ENCODE data around the gene AADACL2.
"Not testable (repeated sequence)": the region's sequence is repeated elsewhere in the genome, so short reads cannot be mapped to it uniquely, and the experiment has no call there.

The AADACL2 gene

DNA sequence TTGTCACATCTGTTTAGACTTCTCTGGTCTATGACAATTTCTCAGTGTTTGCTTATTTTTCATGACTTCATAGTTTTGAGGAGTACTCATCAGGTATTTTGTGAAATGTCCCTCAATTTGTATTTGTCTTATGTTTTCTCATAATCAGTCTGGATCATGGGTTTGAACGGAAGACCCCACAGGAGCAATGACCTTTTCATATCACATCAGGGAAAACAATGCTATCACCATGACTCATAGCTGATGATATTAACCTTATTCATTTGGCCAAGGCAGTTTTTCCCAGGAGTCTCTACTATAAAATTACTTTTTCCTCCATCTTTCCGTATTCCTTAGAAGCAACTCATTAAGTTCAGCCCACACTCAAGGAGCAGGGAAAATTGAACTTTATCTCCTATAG, 32.7 kb downstream of the AADACL2 start:
- no peak for DNase-seq

DNA sequence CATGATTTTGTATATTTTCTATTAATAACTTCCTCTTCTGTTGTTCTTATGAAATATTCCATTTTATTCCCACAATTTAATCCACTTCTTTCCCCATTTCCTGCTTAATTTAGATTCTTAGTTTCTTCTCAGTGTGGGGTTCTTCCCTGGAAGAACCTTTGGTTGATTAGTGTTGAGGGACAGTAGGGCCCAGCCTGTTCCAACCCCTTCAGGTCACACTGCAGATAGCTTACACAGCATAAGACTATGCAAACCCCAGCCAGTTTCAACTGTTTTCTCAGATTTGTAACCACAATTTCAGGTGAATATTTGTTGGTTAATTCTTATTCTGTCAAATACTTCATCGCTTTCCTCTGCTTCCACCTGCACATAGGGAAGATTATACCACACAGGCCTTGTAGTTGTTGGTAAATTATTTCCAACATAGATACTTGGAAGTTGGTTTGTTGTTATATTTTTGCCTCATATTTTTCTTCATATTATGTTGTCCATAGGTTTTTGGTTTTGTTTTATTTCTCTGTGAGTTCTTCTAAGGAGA, 34.7 kb downstream of the AADACL2 start:
- no peak for DNase-seq

DNA sequence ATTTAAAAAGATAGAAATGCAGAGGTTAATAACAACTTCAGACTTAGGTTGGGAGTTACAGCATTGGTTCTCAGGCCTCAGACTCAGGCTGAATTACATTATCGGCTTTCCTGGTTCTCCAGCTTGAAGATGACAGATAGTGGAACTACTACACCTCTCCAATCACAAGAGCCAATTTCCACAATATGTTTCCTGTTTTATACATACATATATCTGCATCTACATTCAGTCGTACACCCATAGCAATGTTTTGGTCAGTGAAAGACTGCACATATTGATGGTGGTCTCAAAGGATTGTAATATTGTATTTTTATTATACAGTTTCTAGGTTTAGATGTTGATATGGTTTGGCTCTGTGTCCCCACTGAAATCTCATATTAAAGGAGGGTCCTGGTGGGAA, 35.4 kb downstream of the AADACL2 start:
- DNase-seq = no peak

DNA sequence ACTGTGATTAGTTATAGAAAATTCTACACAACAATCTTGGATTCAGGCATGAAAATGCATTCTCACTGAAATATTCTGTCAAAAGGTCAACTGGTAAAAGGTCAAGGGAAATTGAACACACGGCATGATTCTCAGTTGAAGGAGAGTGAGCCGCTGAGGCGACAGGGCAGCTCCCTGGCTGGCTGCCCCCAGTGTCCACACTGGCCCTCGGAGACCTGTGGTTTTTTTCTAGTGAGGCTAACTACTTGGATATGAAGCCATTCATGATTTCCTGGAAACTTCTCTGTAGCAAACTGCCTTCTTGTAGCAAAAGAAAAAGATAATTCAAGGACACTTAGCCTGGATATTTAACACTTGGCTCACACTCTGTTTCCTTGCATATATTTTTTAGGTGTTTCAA, 37.2 kb downstream of the AADACL2 start:
- no peak for DNase-seq

DNA sequence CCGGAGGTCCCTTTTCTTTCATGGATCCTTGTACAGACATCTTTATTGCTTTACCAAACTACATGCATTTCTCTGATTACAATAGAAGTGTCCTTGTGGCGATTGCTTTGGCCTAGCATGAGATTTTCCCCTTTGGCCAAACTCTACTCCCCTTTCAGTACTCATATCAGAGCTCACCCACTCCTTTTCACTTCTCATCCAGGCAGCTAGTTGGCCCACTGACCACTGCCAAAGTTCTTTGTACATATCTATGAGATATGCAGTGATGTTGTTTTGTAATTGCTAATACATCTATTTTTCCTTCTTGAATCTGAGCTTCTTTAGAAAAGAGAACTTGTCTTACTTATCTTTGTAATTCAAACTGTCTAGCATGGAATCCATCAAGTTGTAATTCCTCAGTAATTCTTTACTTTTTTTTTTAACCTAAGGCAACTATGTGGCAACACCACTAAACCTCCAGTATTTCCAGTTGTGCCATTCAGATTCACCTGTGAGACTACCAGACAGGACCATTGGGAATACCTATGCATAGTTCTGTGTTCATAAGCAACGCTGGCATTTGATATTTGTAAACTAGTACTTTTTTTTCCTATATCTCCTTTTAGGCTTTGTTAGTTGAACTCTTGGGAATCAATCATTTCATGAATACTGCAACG, 39.2 kb downstream of the AADACL2 start:
- DNase-seq = no peak

DNA sequence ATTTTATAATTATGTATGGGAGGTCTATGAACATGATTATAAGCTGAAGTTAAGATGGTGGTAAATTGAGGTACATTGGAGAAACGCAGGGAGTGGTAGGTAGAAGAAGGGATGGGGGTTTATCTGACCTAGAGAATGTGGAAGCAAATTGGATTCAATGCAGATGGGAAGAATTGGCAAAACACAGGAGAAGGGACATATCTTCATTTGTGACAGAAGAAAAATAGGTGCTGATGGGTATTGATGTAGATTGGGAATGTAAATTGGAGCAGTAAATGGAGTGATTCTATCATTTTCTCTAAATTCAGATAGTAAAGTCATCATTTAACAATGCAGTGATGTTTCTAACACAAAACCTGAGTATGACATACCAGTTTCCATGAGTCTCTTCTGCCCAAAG, 40.5 kb downstream of the AADACL2 start:
- no peak for DNase-seq

DNA sequence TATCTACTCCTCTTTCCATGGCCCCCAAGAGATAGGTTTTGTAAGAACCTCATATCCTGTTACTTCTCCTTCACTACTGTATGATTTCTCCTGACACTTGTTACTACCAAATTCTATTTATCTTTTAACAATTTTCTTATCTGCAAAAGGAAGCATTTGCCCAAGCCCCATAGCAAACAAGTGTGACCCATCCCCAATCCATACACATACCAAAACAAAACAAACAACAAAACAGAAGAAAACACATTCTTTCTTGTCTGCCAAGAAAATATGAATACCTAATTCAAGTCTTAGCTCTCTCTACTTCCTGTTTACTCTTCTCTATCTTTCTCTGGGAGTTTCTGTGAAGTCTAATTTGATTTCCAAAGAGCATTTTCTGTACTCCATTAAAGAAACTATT, 41.2 kb downstream of the AADACL2 start:
- DNase-seq = no peak

DNA sequence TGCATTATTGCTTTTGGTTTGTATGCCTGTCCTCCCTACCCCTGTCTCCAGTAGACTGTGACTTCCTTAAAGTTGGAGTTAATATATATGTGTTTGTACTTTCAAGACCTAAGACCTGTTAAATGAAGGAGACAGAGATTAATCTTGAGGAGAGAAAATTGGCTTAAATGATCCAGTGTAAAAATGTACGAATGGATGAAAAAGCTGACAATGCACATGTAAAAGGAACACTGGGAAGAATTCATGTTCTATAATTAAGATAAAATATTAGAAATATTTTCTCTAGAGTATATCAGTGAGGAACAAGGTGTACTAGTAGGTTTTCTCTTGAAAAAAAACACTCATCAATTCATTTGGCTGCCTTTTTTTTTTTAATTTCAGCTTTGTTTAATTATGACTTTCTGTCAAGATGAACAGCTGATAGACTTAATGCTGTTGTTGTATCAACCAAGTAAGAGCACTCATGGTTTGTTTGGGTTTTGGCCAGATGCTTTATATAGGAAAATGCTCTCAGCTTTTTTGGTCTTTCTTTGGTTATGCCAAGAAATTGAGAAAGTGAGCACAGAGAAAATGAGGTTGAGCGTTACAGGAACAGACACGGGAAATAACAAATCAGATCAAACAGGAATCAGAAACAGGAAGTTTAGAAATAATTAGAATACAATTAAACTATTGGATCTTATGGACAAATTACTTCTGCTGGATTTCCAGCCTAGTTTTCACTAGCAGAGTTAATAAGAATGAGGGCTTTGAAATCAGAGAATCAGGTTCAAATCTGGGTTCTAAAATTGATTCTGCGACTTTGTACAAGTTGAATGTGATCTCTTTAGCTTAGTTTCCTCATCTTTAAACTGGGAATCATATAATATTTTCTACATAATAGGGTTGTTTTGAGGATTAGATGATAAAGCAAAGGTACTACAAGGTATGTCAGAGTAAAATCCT, 41.9 kb downstream of the AADACL2 start:
- no peak for DNase-seq

DNA sequence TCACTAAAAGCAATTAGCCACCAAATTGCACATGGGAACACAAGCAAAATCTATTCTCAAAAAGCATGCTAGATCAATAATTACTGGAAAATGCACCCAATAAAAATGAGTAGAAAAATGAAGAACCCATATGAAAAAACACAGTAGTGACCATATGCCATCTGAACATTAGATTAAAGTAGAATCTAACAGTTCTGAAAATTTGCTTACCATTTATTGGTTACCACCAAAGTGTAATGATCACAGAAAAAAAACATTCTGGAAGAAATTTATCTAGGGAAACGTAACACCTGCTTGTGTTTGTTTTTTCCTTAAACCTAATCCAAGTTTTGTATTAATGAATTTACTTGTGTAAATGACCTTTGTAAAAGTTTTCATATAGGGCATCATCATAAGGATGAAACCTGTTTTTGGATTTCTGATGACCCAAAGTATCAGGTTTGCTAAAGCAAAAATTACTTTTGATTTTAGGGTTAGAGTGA, 42.6 kb downstream of the AADACL2 start:
- no peak for DNase-seq

DNA sequence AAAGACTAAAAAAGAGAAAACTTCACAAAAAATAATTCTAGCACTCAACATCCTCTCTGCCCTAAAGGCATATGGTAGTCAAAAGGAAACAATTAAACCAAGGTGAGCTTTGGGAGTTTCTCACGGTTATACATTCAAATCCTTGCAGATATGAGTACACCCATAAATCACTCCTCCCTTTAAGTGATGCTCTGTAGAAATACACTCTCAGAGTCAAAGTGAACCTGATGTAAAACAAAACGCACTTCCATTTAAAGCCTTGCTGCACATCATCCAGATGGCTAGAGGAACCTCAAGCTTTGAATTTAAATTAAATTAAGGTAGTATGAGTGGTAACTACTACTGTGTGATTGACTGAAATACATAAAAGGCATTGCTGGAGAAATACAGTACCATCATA, 44.2 kb downstream of the AADACL2 start:
- no peak for DNase-seq

DNA sequence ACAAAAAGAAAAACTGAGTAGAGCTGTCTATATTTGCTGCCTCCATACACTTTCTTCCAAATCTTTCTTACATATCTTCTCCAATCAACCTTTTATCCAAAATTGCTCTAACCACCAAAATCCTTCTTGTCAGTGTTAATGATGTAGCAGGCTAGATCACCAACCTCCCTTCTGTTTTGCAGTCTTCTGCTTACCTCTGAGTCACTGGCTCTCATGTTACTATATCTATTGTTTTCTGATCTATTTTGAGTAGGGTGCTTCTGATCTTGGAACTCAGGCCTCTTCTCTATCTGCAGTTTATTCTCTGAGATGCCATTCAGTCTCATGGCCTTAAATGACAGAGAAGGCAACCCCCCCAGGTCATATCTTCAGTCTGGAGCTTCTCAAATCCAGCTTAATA, 53.9 kb downstream of the AADACL2 start:
- no peak for DNase-seq

DNA sequence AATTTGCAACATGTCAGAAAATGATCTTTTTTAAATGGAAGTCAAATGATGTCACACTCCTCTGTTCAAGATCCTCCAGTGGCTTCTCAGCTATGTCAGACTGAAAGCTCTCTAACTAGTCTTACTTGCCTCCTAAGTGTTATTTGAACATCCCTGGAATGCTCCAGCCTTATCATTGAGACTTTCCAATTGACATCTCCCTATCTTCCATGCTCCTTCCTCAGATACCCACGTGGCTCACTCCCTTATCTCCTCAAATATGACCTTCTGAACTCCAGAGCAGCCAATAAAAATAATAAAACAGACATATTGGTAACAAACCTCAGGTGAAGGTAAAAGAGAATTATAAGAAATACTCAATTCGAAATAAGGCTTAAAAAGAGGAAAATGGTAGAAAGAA, 54.7 kb downstream of the AADACL2 start:
- DNase-seq = no peak

DNA sequence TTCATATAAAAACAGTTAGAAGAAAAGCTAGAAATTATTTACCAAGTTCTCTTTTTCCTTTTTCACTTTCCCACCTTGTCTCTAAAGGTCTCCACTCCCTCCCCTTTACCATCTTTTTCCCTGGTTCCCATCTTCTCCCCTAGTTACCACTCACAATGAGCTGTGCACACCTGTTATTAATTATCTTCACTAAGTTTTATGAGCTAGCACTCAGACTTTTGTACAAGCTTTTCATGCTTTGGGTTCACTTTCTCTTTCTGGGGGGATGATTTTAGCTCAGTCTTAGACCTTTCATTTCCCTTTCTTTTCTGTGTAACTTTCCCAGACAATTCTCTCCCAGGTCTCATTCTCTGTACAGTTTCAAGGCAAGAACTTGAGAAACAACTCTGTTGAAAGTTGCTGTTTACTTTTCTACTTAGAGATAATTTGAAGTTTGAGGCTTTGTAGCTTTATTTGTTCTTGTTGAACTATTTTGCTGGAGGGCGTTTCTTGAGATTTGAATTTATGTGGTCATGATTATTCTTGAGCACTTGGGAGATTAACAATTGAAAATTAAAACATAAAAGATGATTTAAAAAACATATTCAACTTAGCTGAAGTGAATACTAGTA, 56.2 kb downstream of the AADACL2 start:
- DNase-seq = no peak

DNA sequence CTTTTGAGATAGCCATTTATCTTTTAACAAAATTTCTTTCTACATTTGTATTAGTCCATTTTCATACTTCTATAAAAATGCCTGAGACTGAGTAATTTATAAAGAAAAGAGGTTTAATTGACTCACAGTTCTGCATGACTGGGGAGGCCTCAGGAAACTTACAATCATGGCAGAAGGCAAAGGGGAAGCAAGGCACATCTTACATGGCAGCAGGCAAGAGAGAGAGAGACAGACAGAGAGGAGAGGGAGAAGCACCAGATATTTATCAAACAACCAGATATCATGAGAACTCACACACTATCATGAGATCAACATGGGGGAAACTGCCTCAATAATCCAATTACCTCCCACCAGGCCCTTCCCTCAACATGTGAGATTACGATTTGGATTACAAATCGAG, 57.0 kb downstream of the AADACL2 start:
- DNase-seq = not testable (repeated sequence)

DNA sequence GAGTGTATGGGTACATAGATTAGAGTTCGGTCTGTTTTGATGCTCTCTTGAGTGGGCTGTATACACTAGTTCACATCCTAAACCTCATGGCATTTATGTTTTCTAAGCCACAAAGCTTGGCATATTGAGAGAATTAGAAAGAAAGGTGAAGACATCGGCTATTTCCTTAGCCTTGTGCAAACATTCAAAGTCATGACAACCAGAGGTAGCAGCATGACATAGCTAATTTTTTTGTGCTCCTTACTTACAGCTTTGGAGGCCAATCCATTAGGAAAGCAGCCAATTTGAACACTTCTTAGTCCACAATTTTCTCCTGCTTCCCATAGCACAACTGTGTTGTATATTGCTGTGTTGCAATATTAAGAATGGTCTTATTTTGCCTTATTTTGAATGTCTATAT, 58.7 kb downstream of the AADACL2 start:
- DNase-seq = no peak

DNA sequence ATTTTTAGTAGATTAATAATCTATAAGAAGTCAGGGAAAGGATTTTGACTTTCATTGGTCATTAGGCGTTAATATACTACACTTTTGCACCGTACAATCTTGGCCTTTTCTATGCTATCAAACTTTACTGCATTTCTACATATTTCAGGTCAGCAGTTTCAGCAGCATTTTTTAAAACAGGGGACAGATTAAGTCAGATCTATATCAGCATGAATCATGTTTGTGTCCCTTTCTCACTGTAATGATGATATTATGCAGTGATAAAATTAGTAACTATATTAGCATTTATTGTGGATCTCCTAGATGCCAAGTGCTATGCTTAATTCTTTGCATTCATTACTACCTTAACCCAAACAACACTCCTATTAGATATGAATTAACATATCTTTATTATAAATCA, 59.9 kb downstream of the AADACL2 start:
- no peak for DNase-seq

DNA sequence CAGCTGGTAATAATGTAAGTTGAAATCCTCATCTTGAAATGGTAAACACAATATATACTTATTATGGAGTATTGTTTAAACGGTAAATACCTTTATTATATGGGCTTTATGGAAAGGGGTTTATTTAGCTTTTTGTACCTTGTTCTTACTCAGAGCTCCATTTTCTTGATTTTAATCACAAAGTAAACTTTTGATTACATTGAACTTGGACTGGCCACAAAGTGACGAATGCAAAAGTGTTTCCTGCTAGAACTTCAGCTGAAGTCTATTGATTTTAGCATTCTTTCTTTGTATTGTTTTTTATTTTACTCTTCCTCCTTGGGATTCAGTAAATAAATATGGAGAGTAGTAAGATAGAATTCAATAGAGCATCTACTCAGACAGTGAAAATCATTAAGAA, 60.4 kb downstream of the AADACL2 start:
- DNase-seq = no peak

DNA sequence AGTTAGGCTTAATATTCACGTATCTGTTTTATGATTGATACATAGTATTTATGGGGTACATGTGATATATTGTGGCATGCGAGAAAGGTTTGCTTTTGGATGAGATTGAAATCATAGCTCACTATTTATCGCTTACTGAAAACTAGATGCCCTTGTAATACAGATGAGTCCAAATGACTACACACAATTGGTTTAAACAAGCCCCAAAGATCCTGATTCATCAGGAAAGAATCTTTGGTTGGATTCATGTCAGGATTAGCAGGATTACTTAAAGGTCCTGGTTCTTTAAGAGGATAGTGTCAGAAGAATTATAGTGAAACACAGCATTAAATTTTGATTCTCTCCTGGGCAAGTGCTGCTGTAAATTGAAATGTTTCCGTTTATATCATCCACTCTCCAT, 61.5 kb downstream of the AADACL2 start:
- no peak for DNase-seq

DNA sequence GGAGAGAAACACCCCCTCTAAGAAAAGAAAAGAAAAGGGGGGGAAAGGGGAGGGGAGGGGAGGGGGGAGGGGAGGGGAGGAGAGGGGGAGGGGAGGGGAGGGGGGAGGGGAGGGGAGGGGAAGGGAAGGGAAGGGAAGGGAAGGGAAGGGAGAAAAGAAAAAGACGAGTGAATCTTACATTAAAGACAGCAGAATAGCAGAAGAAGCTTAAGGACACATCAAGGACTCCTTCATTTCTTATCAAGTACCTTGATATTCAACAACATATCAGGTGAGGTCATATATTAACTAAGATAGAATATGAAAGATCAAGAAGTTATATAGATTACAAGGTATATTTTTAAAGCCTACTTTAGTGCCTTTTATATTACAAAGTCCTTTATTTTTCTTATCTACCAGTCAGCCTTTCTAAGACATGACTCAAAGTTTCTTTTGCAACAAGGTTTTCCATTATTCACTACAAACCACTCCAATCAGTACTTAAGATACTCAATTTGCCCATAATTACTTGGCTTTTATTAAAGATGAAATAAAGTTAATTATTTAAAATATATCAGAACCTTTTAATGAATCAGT, 62.5 kb downstream of the AADACL2 start:
- DNase-seq = no peak

DNA sequence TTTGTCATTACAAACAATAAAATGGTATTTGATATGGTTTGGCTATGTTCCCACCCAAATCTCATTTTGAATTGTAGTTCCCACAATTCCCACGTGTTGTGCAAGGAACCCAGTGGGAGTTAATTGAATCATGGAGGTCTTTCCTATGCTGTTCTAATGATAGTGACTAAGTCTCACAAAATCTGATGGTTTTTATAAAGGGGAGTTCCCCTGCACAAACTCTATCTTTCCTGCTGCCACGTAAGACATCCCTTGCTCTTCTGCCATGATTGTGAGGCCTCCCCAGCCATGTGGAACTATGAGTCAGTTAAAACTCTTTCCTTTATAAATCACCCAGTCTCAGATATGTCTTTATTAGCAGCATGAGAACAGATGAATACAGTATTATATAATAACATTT, 64.7 kb downstream of the AADACL2 start:
- no peak for DNase-seq

DNA sequence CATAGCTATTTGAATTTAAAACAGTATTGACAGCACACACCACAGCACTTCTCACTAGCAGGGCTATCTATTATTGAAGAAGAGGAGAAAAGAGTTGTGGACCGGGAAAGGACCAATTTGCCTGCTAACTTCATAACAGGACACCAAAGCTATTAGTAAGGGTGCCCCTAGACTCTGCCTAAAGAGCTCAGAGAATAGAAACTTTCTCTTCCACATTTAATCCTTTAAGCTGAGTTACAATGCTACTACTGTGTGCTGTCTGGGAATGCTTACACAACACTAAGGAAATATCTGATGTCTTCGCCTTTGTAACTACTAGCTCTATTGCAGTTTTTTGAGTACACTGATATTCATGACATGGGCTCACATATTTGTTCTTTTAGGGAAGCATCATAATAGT, 66.7 kb downstream of the AADACL2 start:
- no peak for DNase-seq

DNA sequence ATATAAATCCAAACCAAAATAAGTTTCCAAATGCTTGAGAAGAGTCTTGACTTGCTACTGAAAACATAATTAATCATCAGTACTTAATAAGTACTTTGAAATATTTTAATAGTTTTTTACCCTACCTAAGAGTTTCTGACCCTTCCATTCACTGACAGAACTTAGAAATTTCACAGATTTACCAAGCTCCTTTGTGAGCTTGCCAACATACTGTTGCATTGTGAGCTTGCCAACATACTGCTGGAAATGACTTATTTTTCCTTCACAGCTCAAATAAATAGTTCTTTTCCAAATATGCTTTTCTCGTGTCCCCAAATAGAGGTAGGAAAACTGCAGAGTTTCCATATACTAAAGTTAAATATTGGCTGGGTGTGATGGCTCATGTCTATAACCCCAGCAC, 70.5 kb downstream of the AADACL2 start:
- DNase-seq = no peak

DNA sequence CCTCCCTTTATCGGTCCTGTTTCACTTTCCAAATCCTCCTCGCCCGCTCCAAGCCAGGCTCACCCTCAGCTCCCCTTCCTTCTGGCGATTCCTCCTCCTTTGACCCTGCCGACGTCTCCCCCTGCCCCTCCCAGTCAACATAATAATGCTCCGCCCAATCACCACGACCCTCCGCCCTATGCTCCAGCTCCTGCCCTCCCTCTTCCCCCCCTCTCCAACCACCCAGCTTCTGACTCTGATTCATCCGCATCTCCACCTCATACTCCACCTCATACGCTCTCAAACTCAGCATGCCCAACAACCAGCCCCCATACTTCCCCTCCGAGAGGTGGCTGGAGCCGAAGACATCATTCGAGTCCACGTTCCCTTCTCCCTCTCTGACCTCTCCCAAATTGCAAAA, 73.1 kb downstream of the AADACL2 start:
- no peak for DNase-seq
